Amygdala (tissue), 56 donors: ENCODE data around the gene PIAS2.

Experiments used
- DNase-seq, 56 donors: peaks; one replicate each; lab custom pipeline; 2025; lab: John Stamatoyannopoulos, UW

PIAS2 gene

GRCh38 chr18:46768166-46768921 is 149.0 kb downstream of the PIAS2 start:
- no peak for DNase-seq

- DNase-seq: no peak
Measured at GRCh38 chr18:46767217-46767616, 150.1 kb downstream of the PIAS2 start.

GRCh38 chr18:46764586-46764985 is 152.7 kb downstream of the PIAS2 start:
- DNase-seq: no peak

- DNase-seq: peak in 2 of 56 donors; percentile 12 to 29
Measured at GRCh38 chr18:46761059-46761769, 156.1 kb downstream of the PIAS2 start.

GRCh38 chr18:46759890-46760289 is 157.4 kb downstream of the PIAS2 start:
- DNase-seq: peak in 1 of 56 donors; percentile 13

- DNase-seq: peak in 6 of 56 donors; percentile 13 to 56 (median 28)
Measured at GRCh38 chr18:46756559-46757201, 160.6 kb downstream of the PIAS2 start, which contains the start of gene ST8SIA5. Gene ST8SIA5 (minus strand): TSS chr18:46757053. CDS start chr18:46756508, 545 bp downstream.

- DNase-seq: peak in 1 of 56 donors; percentile 24
Measured at GRCh38 chr18:46756025-46756558, 161.2 kb downstream of the PIAS2 start.

- peak in 7 of 56 donors; percentile 6 to 45 (median 38) for DNase-seq
Measured at GRCh38 chr18:46755315-46756024, 161.8 kb downstream of the PIAS2 start.

GRCh38 chr18:46754661-46755292 is 162.5 kb downstream of the PIAS2 start:
- peak in 7 of 56 donors; percentile 21 to 50 (median 38) for DNase-seq

GRCh38 chr18:46754188-46754587 is 163.1 kb downstream of the PIAS2 start:
- no peak for DNase-seq
